ENCODE results near the gene CCNB2.
"Not testable (repeated sequence)": the region's sequence is repeated elsewhere in the genome, so short reads cannot be mapped to it uniquely, and the experiment has no call there.

Gene CCNB2

GRCh38 chr15:59120937-59121336, 16.0 kb downstream of the CCNB2 start:
- Histone ChIP-seq H3K27me3 (replicated peaks) (no peaks in the 10 kb centered on the region), H3K36me3 (replicated peaks) (peaks cover 6% of the 10 kb centered on the region), H3K27ac (no peak overlapping the region), H3K4me3 (ENCODE audit: low read depth, low read length) (no peak overlapping the region)
- TF ChIP-seq CTCF (IDR thresholded peaks at IDR 0.05; ENCODE audit: low read depth, low read length, missing control alignments), result no peak
- in situ Hi-C loops (cut with HindIII; ENCODE audit: low pct_ligation_motif_present, low sequenced_read_pairs), result no loop called here
- DNase-seq, result no peak

- H3K27ac ChIP-seq, result no peak overlapping the region
- no peak for DNase-seq
- H3K27me3 ChIP-seq (replicated peaks), result no peaks in the 10 kb centered on the region
- H3K4me3 ChIP-seq (ENCODE audit: low read depth, low read length), result no peak overlapping the region
- H3K36me3 ChIP-seq (replicated peaks), result no peaks in the 10 kb centered on the region
- in situ Hi-C loops (cut with HindIII; ENCODE audit: low pct_ligation_motif_present, low sequenced_read_pairs), result no loop called here
- no peak for TF ChIP-seq CTCF (IDR thresholded peaks at IDR 0.05; ENCODE audit: low read depth, low read length, missing control alignments)
These were observed 19.3 kb downstream of the CCNB2 start for GRCh38 chr15:59124261-59124660.

- H3K27me3 ChIP-seq (replicated peaks); H3K4me3 ChIP-seq (ENCODE audit: low read depth, low read length); DNase-seq; in situ Hi-C loops (cut with HindIII; ENCODE audit: low pct_ligation_motif_present, low sequenced_read_pairs); H3K36me3 ChIP-seq (replicated peaks); H3K27ac ChIP-seq: not testable (repeated sequence)
These were observed 20.7 kb downstream of the CCNB2 start for GRCh38 chr15:59125683-59126082.

GRCh38 chr15:59127255-59127654, 22.3 kb downstream of the CCNB2 start:
- in situ Hi-C loops (cut with HindIII; ENCODE audit: low pct_ligation_motif_present, low sequenced_read_pairs); H3K4me3 ChIP-seq (ENCODE audit: low read depth, low read length); H3K27me3 ChIP-seq (replicated peaks); H3K27ac ChIP-seq; DNase-seq: not testable (repeated sequence)
- peaks cover 16% of the 10 kb centered on the region for H3K36me3 ChIP-seq (replicated peaks)

- in situ Hi-C loops (cut with HindIII; ENCODE audit: low pct_ligation_motif_present, low sequenced_read_pairs), result no loop called here
- Histone ChIP-seq H3K27me3 (replicated peaks) (no peaks in the 10 kb centered on the region), H3K36me3 (replicated peaks) (peaks cover 49% of the 10 kb centered on the region), H3K4me3 (ENCODE audit: low read depth, low read length) (no peak overlapping the region), H3K27ac (no peak overlapping the region)
- DNase-seq, result no peak
- no peak for TF ChIP-seq CTCF (IDR thresholded peaks at IDR 0.05; ENCODE audit: low read depth, low read length, missing control alignments)
These were observed 26.5 kb downstream of the CCNB2 start for GRCh38 chr15:59131456-59131855.

- TF ChIP-seq CTCF (IDR thresholded peaks at IDR 0.05; ENCODE audit: low read depth, low read length, missing control alignments), result no peak
- no peak for DNase-seq
- H3K4me3 ChIP-seq (ENCODE audit: low read depth, low read length), result no peak overlapping the region
- no peak overlapping the region for H3K27ac ChIP-seq
- H3K36me3 ChIP-seq (replicated peaks), result peaks cover 55% of the 10 kb centered on the region
- in situ Hi-C loops (cut with HindIII; ENCODE audit: low pct_ligation_motif_present, low sequenced_read_pairs), result no loop called here
- H3K27me3 ChIP-seq (replicated peaks), result no peaks in the 10 kb centered on the region
These were observed 27.1 kb downstream of the CCNB2 start for GRCh38 chr15:59131969-59132562.

GRCh38 chr15:59133929-59134427, 29.0 kb downstream of the CCNB2 start:
- Histone ChIP-seq H3K27me3 (replicated peaks) (no peaks in the 10 kb centered on the region), H3K27ac (no peak overlapping the region), H3K36me3 (replicated peaks) (peaks cover 70% of the 10 kb centered on the region), H3K4me3 (ENCODE audit: low read depth, low read length) (no peak overlapping the region)
- no peak for TF ChIP-seq CTCF (IDR thresholded peaks at IDR 0.05; ENCODE audit: low read depth, low read length, missing control alignments)
- no peak for DNase-seq
- in situ Hi-C loops (cut with HindIII; ENCODE audit: low pct_ligation_motif_present, low sequenced_read_pairs), result no loop called here

All from brain microvascular endothelial cell (primary cell).